ENCODE results near the gene TET3.

DNA sequence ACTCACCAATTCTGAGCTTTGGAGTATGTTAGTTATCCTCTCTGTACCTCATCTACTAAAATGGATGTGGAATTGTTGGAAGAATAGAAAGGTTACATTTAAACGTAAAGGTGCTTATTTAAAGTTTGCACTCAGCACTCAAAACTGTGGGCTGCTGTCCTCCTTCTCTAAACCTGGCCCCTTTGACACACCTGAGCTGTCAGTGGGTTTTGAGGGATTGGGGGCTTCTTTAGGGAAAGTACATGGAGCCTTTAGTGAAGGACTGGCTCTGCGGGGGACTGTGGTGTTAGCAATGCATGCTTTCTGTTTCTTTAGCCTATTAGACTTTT, 47.2 kb downstream of the TET3 start:
- TF ChIP-seq CTCF (IDR thresholded peaks at IDR 0.05) (no peak), POLR2A (IDR thresholded peaks at IDR 0.05) (no peak)

All from uterus (tissue), 2 donors.